Ovary (tissue), 3 donors: Measurements from ENCODE around the gene NID1.

Experiments
- EP300 ChIP-seq: sonication (generic); formaldehyde crosslinking; IDR thresholded peaks from one replicate; pipeline ENCODE4 v1.6.1; 2017; ENCODE audit warnings: antibody characterized with exemption
- TF ChIP-seq, protein P1 (sequence below), 3 donors: fragments of 450-650 bp in 2 of 3; fragments of 200-600 bp in 1 of 3; IDR thresholded peaks; one replicate each; pipeline versions ENCODE4 v1.5.1 to v1.8.0; 2016 to 2022; ENCODE audit warnings: antibody characterized with exemption in 3 of 3, mild to moderate bottlenecking in 1 of 3
- donor health status: DM: no; HTN: no; CAD: no.

DNA sequence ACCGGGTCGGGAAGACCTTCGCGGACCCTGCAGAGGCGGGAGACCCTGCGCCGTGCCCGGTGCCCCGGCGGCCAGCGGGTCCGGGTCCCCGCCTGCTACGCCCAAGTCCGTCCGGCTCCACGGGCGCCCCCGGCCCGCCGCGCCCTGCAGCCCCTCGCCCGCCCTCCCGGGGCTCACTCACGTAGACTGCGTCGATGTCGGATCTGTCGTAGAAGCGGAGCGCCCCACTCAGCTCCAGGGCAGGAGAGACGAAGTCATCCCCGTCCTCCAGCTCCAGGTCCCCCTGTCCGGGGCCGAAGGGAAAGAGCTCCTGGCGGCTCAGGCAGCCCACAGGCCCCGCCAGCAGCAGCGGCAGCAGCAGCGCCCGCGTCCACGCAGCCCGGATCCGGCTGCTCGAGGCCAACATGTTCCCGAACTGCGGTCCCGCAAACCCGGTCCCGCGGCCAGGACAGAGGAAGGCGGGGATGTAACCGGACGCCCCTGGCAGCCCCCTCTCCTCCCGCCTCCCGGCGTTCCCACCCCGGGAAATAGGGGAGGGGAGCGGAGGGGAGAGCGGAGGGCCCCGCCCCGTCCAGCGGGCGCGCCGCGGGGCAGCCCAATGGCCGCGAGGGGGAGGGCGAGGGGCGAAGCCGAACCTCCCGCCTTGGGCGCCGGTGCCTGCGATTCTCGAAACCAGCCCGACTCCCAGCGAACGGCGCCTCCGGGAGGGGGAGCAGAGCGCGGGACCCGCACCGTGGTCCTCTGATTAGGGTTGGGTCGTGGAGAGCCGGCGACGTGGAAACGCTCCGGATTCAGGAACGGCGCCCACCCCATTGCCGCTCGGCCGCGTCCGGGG lies at the start of gene NID1:
- TF ChIP-seq, protein P1, sequence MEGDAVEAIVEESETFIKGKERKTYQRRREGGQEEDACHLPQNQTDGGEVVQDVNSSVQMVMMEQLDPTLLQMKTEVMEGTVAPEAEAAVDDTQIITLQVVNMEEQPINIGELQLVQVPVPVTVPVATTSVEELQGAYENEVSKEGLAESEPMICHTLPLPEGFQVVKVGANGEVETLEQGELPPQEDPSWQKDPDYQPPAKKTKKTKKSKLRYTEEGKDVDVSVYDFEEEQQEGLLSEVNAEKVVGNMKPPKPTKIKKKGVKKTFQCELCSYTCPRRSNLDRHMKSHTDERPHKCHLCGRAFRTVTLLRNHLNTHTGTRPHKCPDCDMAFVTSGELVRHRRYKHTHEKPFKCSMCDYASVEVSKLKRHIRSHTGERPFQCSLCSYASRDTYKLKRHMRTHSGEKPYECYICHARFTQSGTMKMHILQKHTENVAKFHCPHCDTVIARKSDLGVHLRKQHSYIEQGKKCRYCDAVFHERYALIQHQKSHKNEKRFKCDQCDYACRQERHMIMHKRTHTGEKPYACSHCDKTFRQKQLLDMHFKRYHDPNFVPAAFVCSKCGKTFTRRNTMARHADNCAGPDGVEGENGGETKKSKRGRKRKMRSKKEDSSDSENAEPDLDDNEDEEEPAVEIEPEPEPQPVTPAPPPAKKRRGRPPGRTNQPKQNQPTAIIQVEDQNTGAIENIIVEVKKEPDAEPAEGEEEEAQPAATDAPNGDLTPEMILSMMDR (IDR thresholded peaks at IDR 0.05) = peak in 2 of 3 donors; percentile 62 to 82
- TF ChIP-seq EP300 = no peak
